Spleen (tissue), 11 donors: ENCODE data around the gene TDRD3. TPM values are rescaled to one million over a fixed set of nuclear protein-coding genes. Genes with fewer than 3 reads are reported as not detected.

ENCODE experiments used
- DNase-seq: peaks from one replicate; pipeline ENCODE4 v3.0.0-alpha.2; 2020
- H3K27ac ChIP-seq, 8 donors: fragments of 200-600 bp; sonication (generic) in 7 of 8; 1 replicate in 4 of 8; 2 replicates in 4 of 8; pipeline versions ENCODE4 v1.5.0 to v1.8.0; 2016 to 2021; ENCODE audit warnings: inconsistent platforms in 4 of 8, mild to moderate bottlenecking in 4 of 8, moderate library complexity in 1 of 8
- H3K27me3 ChIP-seq, 7 donors: fragments of 200-600 bp; sonication (generic) in 6 of 7; replicated peaks in 1 of 7; 1 replicate in 4 of 7; 2 replicates in 3 of 7; pipeline versions ENCODE4 v1.5.0 to v1.8.0; 2016 to 2021; ENCODE audit warnings: inconsistent platforms in 3 of 7, mild to moderate bottlenecking in 1 of 7
- H3K36me3 ChIP-seq, 6 donors: fragments of 200-600 bp; sonication (generic) in 5 of 6; 1 replicate in 4 of 6; 2 replicates in 2 of 6; pipeline versions ENCODE4 v1.5.0 to v1.8.0; 2016 to 2021; ENCODE audit warnings: inconsistent platforms in 2 of 6
- H3K4me1 ChIP-seq, 6 donors: fragments of 200-600 bp; sonication (generic) in 5 of 6; 1 replicate in 3 of 6; 2 replicates in 3 of 6; pipeline versions ENCODE4 v1.5.0 to v1.8.0; 2016 to 2021; ENCODE audit warnings: inconsistent platforms in 3 of 6
- H3K4me3 ChIP-seq, 8 donors: fragments of 200-600 bp; sonication (generic) in 7 of 8; 1 replicate in 4 of 8; 2 replicates in 4 of 8; pipeline versions ENCODE4 v1.5.0 to v1.8.0; 2016 to 2021; ENCODE audit warnings: inconsistent platforms in 4 of 8, mild to moderate bottlenecking in 4 of 8, moderate library complexity in 2 of 8
- H3K9me3 ChIP-seq, 8 donors: fragments of 200-600 bp; sonication (generic) in 7 of 8; 1 replicate in 4 of 8; 2 replicates in 4 of 8; pipeline versions ENCODE4 v1.5.0 to v1.8.0; 2016 to 2021; ENCODE audit warnings: inconsistent platforms in 4 of 8
- CTCF ChIP-seq, 11 experiments: fragments of 200-600 bp in 7 of 11; fragments of 450-650 bp in 4 of 11; sonication (generic) in 4 of 11; IDR thresholded peaks in 8 of 11; conservative IDR thresholded peaks in 3 of 11; 1 replicate in 7 of 11; 2 replicates in 4 of 11; pipeline versions ENCODE4 v1.4.0 to v1.8.0; 2016 to 2021; ENCODE audit warnings: antibody characterized with exemption in 11 of 11, inconsistent platforms in 4 of 11, mild to moderate bottlenecking in 1 of 11
- POLR2A ChIP-seq, 3 donors: fragments of 450-650 bp; IDR thresholded peaks; one replicate each; pipeline ENCODE4 v1.5.1; 2017; ENCODE audit warnings: antibody characterized with exemption in 3 of 3, mild to moderate bottlenecking in 1 of 3
- POLR2AphosphoS5 ChIP-seq, 3 donors: sonication (generic); formaldehyde crosslinking; IDR thresholded peaks; one replicate each; pipeline ENCODE4 v1.5.1; 2017; ENCODE audit warnings: antibody characterized with exemption in 3 of 3
- WGBS, 5 donors: extraction: QIAGEN DNeasy Blood & Tissue Kit in 3 of 5; methylation state at CpG; one replicate each; pipeline versions ENCODE4 v1.1.5 to v1.1.7; 2013 to 2018; 5-methylcytosine and 5-hydroxymethylcytosine counted together
- intact Hi-C: fragments of 100-400 bp; cut with DNase I; formaldehyde crosslinking; loops from one replicate; pipeline ENCODE4 v1.15.0; 2023; ENCODE audit warnings: low total_unique reads
- polyA plus RNA-seq, 3 donors: library from polyadenylated mRNA; stranded (reverse); fragments of 200-250 nt; gene quantifications; one replicate each; pipeline ENCODE4 v1.2.1, GENCODE V29; 2013
- total RNA-seq, 7 donors: library from RNA; depleted of rRNA in 3 of 7; stranded (reverse); fragments of >200 nt in 3 of 7; fragmentation: NEBNext Ultra II Directional in 4 of 7; extraction: Animal tissue kit (Norgen Biotek cat#: 25700) in 4 of 7; gene quantifications; one replicate each; pipeline versions ENCODE4 v1.1.0 to v1.2.1, GENCODE V29; 2016 to 2021
- donor health status: healthy with polysubstance abuse.
- donor health status: DM: no; HTN: no; CAD: no; lungs with moderate emphysema.
- donor health status: DM: no; HTN: no; CAD: no.
- donor health status: Bipolar disorder and iron deficiency.
- donor health status: healthy.
- donor health status: DM: no; HTN: no; CAD: no.
- donor health status: DM: yes; HTN: yes; CAD: no.

TDRD3 gene
- total and polyA plus RNA-seq, 10 donors = 9.5 to 36.4 (median 23.1) TPM

GRCh38 chr13:60590800-60591747 is 194.1 kb downstream of the TDRD3 start:
- H3K27me3 ChIP-seq = no peaks in the 10 kb centered on the region
- TF ChIP-seq POLR2A (IDR thresholded peaks at IDR 0.05) (no peak), POLR2AphosphoS5 (IDR thresholded peaks at IDR 0.05) (no peak), CTCF (IDR thresholded peaks at IDR 0.05 in 8 of 11, conservative IDR thresholded peaks at IDR 0.05 in 3 of 11) (no peak)
- H3K36me3 ChIP-seq = no peaks in the 10 kb centered on the region
- 57 to 81% (median 68%) methylated on average over 18 of the region's 18 CpGs for WGBS, 5 donors
- no peak for DNase-seq
- intact Hi-C loops = no loop called here
- peaks cover 0 to 16% (median 3%) of the 10 kb centered on the region in 8 donors for H3K9me3 ChIP-seq
- no peak overlapping the region for H3K27ac ChIP-seq
- no peak overlapping the region for H3K4me3 ChIP-seq
- no peaks in the 10 kb centered on the region for H3K4me1 ChIP-seq

GRCh38 chr13:60603049-60603448 is 206.0 kb downstream of the TDRD3 start:
- no peaks in the 10 kb centered on the region for H3K4me1 ChIP-seq
- no peak for DNase-seq
- no peak overlapping the region for H3K27ac ChIP-seq
- 71 to 88% (median 86%) methylated on average over 2 of the region's 2 CpGs for WGBS, 5 donors
- H3K27me3 ChIP-seq = no peaks in the 10 kb centered on the region
- H3K4me3 ChIP-seq = no peak overlapping the region
- H3K36me3 ChIP-seq = no peaks in the 10 kb centered on the region
- no peaks in the 10 kb centered on the region for H3K9me3 ChIP-seq
- intact Hi-C loops = no loop called here
- TF ChIP-seq POLR2AphosphoS5 (IDR thresholded peaks at IDR 0.05) (no peak), POLR2A (IDR thresholded peaks at IDR 0.05) (no peak), CTCF (IDR thresholded peaks at IDR 0.05 in 8 of 11, conservative IDR thresholded peaks at IDR 0.05 in 3 of 11) (no peak)

GRCh38 chr13:60604058-60604457 is 207.0 kb downstream of the TDRD3 start:
- Histone ChIP-seq H3K36me3 (no peaks in the 10 kb centered on the region), H3K4me3 (no peak overlapping the region), H3K4me1 (no peaks in the 10 kb centered on the region), H3K27ac (no peak overlapping the region), H3K9me3 (no peaks in the 10 kb centered on the region), H3K27me3 (no peaks in the 10 kb centered on the region)
- no peak for DNase-seq
- intact Hi-C loops = no loop called here
- 75 to 92% (median 85%) methylated on average over 3 to 6 of the region's 6 CpGs for WGBS, 5 donors
- no peak for TF ChIP-seq POLR2A (IDR thresholded peaks at IDR 0.05)
- TF ChIP-seq POLR2AphosphoS5 (IDR thresholded peaks at IDR 0.05) = no peak
- no peak for TF ChIP-seq CTCF (IDR thresholded peaks at IDR 0.05 in 8 of 11, conservative IDR thresholded peaks at IDR 0.05 in 3 of 11)

- Histone ChIP-seq H3K27ac (no peak overlapping the region), H3K4me1 (no peaks in the 10 kb centered on the region), H3K9me3 (no peaks in the 10 kb centered on the region), H3K4me3 (no peak overlapping the region), H3K27me3 (no peaks in the 10 kb centered on the region), H3K36me3 (no peaks in the 10 kb centered on the region)
- 84 to 93% (median 90%) methylated on average over 4 of the region's 4 CpGs for WGBS, 5 donors
- DNase-seq = no peak
- intact Hi-C loops = no loop called here
- TF ChIP-seq POLR2A (IDR thresholded peaks at IDR 0.05) (no peak), CTCF (IDR thresholded peaks at IDR 0.05 in 8 of 11, conservative IDR thresholded peaks at IDR 0.05 in 3 of 11) (no peak), POLR2AphosphoS5 (IDR thresholded peaks at IDR 0.05) (no peak)
Observed at GRCh38 chr13:60608954-60609353, 211.9 kb downstream of the TDRD3 start.
